Muscle layer of colon (tissue), 2 donors: Measurements from ENCODE around the gene PRDM11.

Source experiments
- H3K27ac ChIP-seq: one replicate; pipeline ENCODE4 v1.7.0; 2013; ENCODE audit warnings: low read depth, mild to moderate bottlenecking, low read length, moderate library complexity
- H3K27me3 ChIP-seq, 2 donors: one replicate each; pipeline ENCODE4 v1.7.0; 2013; ENCODE audit warnings: low read length in 2 of 2, mild to moderate bottlenecking in 2 of 2; ENCODE audit not compliant: insufficient read depth in 2 of 2, control insufficient read depth in 1 of 2
- H3K36me3 ChIP-seq: one replicate; pipeline ENCODE4 v1.7.0; 2013; ENCODE audit warnings: mild to moderate bottlenecking, low read length; ENCODE audit not compliant: insufficient read depth
- H3K4me1 ChIP-seq: one replicate; pipeline ENCODE4 v1.7.0; 2013; ENCODE audit warnings: mild to moderate bottlenecking, low read length; ENCODE audit not compliant: insufficient read depth
- H3K4me3 ChIP-seq, 2 donors: one replicate each; pipeline ENCODE4 v1.7.0; 2013; ENCODE audit warnings: low read length in 2 of 2, low read depth in 1 of 2, mild to moderate bottlenecking in 1 of 2, moderate library complexity in 1 of 2
- H3K9ac ChIP-seq: one replicate; pipeline ENCODE4 v1.7.0; 2013; ENCODE audit warnings: low read length
- H3K9me3 ChIP-seq: one replicate; pipeline ENCODE4 v1.7.0; 2013; ENCODE audit warnings: mild to moderate bottlenecking, low read length
- donor health status: abdominal sarcoma.
- donor health status: Adenocarcinoma of cecum.

PRDM11 gene

GRCh38 chr11:45209000-45209879 is 62.8 kb downstream of the PRDM11 start:
- H3K36me3 ChIP-seq: peaks cover 20% of the 10 kb centered on the region
- peak overlapping the region; percentile 98 for H3K27ac ChIP-seq
- H3K4me3 ChIP-seq: peak overlapping the region; percentile 22 to 35
- H3K9me3 ChIP-seq: no peaks in the 10 kb centered on the region
- H3K9ac ChIP-seq: peak overlapping the region; percentile 58
- no peaks in the 10 kb centered on the region for H3K27me3 ChIP-seq
- peaks cover 29% of the 10 kb centered on the region for H3K4me1 ChIP-seq

DNA sequence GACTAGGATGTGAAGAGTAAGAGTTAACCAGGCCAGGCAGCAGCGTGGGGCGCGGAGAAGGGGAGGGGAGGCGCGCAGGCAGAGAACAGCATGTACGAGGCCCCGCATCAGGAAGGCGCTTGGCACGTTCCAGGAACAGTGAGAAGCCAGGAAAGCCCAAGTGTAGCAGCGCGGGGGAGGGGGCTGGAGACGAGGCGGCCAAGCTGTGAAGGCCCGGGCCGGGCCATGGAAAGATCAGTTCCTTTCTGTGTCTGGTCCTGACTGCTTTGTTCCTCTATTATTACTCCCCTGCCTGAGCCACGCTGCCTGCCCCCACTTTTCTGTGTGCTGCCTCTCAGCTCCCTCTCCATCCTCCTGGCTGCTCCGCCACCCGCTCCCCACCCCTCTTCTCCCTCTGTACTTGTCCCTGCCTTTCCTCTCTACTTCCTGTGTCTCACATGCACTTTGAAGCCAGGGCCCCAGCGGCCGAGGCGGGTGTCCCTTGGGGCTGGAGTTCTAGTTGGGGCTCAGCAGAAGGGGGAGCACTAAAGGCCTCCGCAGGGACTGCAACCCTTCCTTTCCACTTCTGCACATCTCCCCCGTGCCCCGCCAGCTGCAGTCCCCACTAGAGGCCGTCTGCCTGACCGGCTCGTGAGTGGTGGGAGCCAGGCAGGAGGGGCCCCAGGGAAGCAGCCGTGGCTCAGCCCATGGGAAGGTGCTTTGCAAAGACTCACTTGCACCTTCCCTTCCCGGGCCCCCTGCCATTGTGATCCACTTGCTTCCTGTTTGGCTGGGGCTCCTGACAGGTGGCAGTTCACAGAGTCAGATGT is 63.7 kb downstream of the PRDM11 start:
- H3K27ac ChIP-seq: peak overlapping the region; percentile 98
- H3K27me3 ChIP-seq: no peaks in the 10 kb centered on the region
- H3K4me3 ChIP-seq: peak overlapping the region; percentile 22 to 48
- H3K9me3 ChIP-seq: no peaks in the 10 kb centered on the region
- peak overlapping the region; percentile 30 for H3K9ac ChIP-seq
- peaks cover 29% of the 10 kb centered on the region for H3K4me1 ChIP-seq
- H3K36me3 ChIP-seq: peaks cover 17% of the 10 kb centered on the region

DNA sequence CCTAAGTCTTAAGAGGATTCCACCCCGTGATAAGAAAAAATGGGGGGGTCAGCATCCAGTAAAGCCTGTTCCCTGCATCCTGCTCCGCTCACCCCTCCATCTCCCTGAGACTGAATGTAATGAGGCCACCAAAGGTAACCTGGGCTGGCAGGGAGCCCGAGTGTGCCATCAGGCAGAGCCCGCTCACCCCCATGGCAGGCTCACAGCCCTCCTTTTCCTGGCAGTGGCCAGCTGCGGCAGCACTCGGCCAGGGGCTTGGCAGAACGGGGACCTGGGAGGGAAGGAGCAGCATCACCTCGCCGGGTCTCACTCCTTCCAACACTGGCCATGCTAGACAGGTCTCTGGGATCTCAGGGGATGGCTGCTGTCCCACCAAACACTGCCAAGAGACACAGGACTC is 64.4 kb downstream of the PRDM11 start:
- H3K9me3 ChIP-seq: no peaks in the 10 kb centered on the region
- H3K9ac ChIP-seq: peak overlapping the region; percentile 30
- peaks cover 11% of the 10 kb centered on the region for H3K36me3 ChIP-seq
- peak overlapping the region in 1 of 2 donors; percentile 48 for H3K4me3 ChIP-seq
- H3K27me3 ChIP-seq: no peaks in the 10 kb centered on the region
- peak overlapping the region; percentile 98 for H3K27ac ChIP-seq
- H3K4me1 ChIP-seq: peaks cover 29% of the 10 kb centered on the region

GRCh38 chr11:45211732-45212131 is 65.3 kb downstream of the PRDM11 start:
- Histone ChIP-seq H3K27ac (peak overlapping the region; percentile 31), H3K9ac (no peak overlapping the region), H3K9me3 (no peaks in the 10 kb centered on the region), H3K36me3 (peaks cover 9% of the 10 kb centered on the region), H3K27me3 (no peaks in the 10 kb centered on the region), H3K4me3 (no peak overlapping the region), H3K4me1 (peaks cover 29% of the 10 kb centered on the region)

DNA sequence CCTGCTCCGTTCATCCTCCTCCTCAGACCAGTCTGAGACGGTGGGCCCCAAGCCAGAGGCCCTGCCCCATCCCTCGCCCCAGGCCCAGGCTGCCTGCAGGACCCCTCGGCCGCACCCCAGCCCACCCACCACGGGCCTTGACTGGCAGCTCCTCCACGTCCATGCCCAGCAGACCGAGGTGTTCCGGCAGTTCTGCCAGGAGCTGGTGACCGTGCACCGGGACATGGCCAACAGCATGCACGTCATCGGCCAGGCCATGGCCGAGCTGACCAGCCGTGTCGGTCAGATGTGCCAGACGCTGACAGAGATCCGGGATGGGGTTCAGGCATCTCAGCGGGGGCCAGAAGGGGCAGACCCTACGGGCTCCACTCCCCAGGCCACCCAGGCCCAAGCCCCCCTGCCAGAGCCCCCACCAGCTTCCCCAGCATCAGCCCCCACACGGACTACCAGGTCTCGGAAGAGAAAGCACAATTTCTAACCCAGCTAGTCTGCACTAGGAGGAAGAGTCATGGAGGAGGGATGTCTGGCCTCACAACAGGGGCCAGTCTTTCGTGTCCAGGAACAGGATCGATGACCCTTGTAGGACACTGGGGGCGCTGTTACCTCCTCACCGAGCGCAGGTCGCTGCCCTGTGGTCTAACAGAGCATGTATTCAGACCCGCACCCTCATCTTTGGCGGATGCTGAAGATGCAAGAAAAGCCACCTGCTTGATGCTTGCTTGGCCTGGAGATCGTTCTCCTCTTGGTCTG is 66.3 kb downstream of the PRDM11 start:
- H3K36me3 ChIP-seq: peaks cover 6% of the 10 kb centered on the region
- H3K27ac ChIP-seq: no peak overlapping the region
- H3K4me1 ChIP-seq: peaks cover 29% of the 10 kb centered on the region
- no peaks in the 10 kb centered on the region for H3K9me3 ChIP-seq
- no peak overlapping the region for H3K9ac ChIP-seq
- no peak overlapping the region for H3K4me3 ChIP-seq
- H3K27me3 ChIP-seq: no peaks in the 10 kb centered on the region

GRCh38 chr11:45213316-45213665 is 66.9 kb downstream of the PRDM11 start:
- H3K4me1 ChIP-seq: peaks cover 26% of the 10 kb centered on the region
- no peak overlapping the region for H3K9ac ChIP-seq
- no peaks in the 10 kb centered on the region for H3K9me3 ChIP-seq
- no peak overlapping the region for H3K27ac ChIP-seq
- H3K4me3 ChIP-seq: no peak overlapping the region
- no peaks in the 10 kb centered on the region for H3K27me3 ChIP-seq
- peaks cover 6% of the 10 kb centered on the region for H3K36me3 ChIP-seq

DNA sequence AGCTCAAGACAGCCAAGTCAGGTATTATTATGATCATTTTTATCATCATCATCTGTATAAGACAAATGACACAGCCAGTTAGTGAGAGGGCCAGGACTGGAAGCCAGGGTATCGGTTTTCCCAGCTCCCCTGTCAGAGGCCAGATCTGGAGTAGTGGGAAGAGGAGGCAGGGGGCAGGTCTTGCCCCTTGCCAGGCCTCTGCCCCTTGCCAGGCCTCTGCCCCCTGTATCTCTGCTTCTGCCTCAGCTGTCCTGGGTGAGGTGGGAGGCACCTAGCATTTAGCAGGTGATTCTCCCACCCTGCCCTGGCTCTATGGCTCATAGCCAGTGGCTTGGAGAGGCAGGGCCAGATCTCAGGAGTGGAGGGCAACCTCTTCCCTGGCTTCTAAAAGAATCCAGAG is 67.3 kb downstream of the PRDM11 start:
- Histone ChIP-seq H3K4me3 (no peak overlapping the region), H3K4me1 (peaks cover 22% of the 10 kb centered on the region), H3K36me3 (peaks cover 6% of the 10 kb centered on the region), H3K9me3 (no peaks in the 10 kb centered on the region), H3K9ac (no peak overlapping the region), H3K27me3 (no peaks in the 10 kb centered on the region), H3K27ac (no peak overlapping the region)

DNA sequence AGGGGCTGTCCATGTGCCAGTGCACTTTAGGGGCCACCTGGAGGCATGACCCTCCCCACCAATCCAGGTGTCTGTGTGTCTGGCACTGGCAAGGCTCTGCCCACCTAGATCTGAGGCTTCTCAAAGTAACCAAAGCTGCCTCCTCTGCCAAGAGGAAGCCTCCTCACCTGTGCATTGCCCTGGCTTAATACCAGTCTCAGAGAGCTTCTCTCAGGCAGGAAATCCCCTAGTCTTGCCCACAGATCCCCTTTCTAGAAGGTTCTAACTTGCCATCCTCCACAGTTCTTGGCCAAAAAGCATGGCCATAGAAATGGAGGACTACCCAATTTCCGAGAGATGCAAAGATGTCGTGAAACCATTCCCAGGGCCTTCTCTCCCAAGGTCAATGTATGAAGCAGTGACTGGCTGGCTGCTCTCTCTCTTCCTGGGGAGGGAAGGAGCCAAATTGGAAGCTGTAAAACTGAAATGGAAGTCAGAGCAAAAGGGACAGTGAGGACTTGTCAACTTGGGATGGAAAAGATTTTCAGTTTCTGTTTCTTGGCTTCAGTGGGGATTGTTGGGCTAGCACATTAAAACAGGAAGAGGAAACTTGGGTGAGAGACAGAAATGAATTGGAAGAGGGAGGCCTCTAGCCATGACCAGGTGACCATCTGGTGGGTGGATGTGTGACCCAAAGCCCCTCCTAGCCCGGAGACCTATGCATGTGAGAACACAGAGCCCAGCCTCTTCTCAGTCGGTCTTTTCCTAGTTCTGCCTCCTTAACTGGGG is 68.8 kb downstream of the PRDM11 start:
- Histone ChIP-seq H3K4me3 (no peak overlapping the region), H3K27ac (no peak overlapping the region), H3K27me3 (no peaks in the 10 kb centered on the region), H3K9me3 (no peaks in the 10 kb centered on the region), H3K4me1 (peaks cover 9% of the 10 kb centered on the region), H3K36me3 (peaks cover 13% of the 10 kb centered on the region), H3K9ac (no peak overlapping the region)

DNA sequence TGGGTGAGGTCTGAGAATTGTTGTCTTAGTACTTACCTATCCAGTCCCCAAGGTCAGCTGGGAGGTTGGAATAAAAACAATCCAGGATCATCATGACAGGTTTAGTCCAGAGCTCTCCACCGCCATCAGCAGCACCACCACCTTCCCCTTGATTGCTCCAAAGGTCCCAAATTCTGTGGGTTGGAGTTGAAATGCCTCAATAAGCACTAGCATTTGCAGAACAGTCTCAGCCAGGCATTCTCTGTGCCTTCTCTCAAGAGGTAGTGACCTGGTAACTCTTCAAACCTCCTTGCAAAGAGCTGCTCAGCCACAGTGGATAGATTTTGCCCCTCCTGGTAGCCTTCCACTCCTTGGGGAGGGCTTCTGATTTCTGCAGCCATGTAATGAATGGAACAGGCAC is 69.6 kb downstream of the PRDM11 start:
- Histone ChIP-seq H3K27me3 (no peaks in the 10 kb centered on the region), H3K27ac (no peak overlapping the region), H3K9ac (no peak overlapping the region), H3K4me1 (peaks cover 1% of the 10 kb centered on the region), H3K36me3 (peaks cover 20% of the 10 kb centered on the region), H3K9me3 (no peaks in the 10 kb centered on the region), H3K4me3 (no peak overlapping the region)

DNA sequence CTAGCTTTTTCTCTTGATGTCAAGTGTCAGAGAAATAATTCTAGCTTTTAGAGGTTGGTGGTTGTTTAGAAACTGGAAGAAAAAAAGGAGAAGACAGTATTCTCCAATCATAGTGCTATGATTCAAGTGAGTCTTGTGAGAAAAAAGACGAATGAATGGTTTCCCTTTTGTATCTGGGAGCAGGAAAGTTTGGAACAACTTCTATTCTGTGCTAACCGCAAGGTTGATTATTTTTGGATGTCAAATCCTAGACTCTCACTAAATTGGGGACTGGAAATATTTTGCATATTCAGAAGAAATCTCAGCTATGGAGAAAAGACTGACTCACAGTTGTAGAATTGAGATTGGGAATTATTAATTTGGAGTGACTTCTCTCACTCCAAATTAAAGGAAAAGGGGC is 70.5 kb downstream of the PRDM11 start:
- no peak overlapping the region for H3K27ac ChIP-seq
- peaks cover 20% of the 10 kb centered on the region for H3K36me3 ChIP-seq
- H3K4me1 ChIP-seq: no peaks in the 10 kb centered on the region
- H3K9me3 ChIP-seq: no peaks in the 10 kb centered on the region
- no peak overlapping the region for H3K9ac ChIP-seq
- no peaks in the 10 kb centered on the region for H3K27me3 ChIP-seq
- no peak overlapping the region for H3K4me3 ChIP-seq
